HCT116 (cell line): Measurements from ENCODE around the gene SOCS7.

Source experiments
- EZH2 ChIP-seq: fragments of 200-600 bp; sonication (generic); IDR thresholded peaks from 2 replicates; pipeline ENCODE4 v1.6.1; 2017; ENCODE audit warnings: antibody characterized with exemption, mixed run types
- JUND ChIP-seq: IDR thresholded peaks from 2 replicates; pipeline ENCODE4 v1.6.1; 2012
- POLR2A ChIP-seq: IDR thresholded peaks from 2 replicates; pipeline ENCODE4 v1.7.0; 2011; ENCODE audit warnings: borderline replicate concordance; ENCODE audit not compliant: insufficient read depth, insufficient read length; ENCODE audit errors: extremely low read depth
- RAD21 ChIP-seq: IDR thresholded peaks from 2 replicates; pipeline ENCODE4 v1.6.1; 2012; ENCODE audit warnings: low read depth, mild to moderate bottlenecking
- TF ChIP-seq, protein P1 (sequence below), 3 experiments: fragments of 200-600 bp in 1 of 3; sonication (generic) in 1 of 3; IDR thresholded peaks in 2 of 3; conservative IDR thresholded peaks in 1 of 3; 2 replicates each; pipeline ENCODE4 v1.5.1; 2012 to 2017; ENCODE audit warnings: low read depth in 2 of 3, low read length in 2 of 3, antibody characterized with exemption in 1 of 3, borderline replicate concordance in 1 of 3, control low read depth in 1 of 3, mild to moderate bottlenecking in 1 of 3, mixed read lengths in 1 of 3, mixed run types in 1 of 3, moderate library complexity in 1 of 3; ENCODE audit not compliant: insufficient read depth in 1 of 3

- no peak for TF ChIP-seq RAD21
- no peak for TF ChIP-seq POLR2A
- TF ChIP-seq JUND = no peak
- TF ChIP-seq, protein P1, sequence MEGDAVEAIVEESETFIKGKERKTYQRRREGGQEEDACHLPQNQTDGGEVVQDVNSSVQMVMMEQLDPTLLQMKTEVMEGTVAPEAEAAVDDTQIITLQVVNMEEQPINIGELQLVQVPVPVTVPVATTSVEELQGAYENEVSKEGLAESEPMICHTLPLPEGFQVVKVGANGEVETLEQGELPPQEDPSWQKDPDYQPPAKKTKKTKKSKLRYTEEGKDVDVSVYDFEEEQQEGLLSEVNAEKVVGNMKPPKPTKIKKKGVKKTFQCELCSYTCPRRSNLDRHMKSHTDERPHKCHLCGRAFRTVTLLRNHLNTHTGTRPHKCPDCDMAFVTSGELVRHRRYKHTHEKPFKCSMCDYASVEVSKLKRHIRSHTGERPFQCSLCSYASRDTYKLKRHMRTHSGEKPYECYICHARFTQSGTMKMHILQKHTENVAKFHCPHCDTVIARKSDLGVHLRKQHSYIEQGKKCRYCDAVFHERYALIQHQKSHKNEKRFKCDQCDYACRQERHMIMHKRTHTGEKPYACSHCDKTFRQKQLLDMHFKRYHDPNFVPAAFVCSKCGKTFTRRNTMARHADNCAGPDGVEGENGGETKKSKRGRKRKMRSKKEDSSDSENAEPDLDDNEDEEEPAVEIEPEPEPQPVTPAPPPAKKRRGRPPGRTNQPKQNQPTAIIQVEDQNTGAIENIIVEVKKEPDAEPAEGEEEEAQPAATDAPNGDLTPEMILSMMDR (IDR thresholded peaks at IDR 0.05 in 2 of 3, conservative IDR thresholded peaks at IDR 0.05 in 1 of 3; ENCODE audit: borderline replicate concordance in 1 of 3, insufficient read depth in 1 of 3, low read depth in 2 of 3, low read length in 2 of 3) = no peak
- no peak for TF ChIP-seq EZH2
These were observed 68.9 kb downstream of the SOCS7 start for GRCh38 chr17:38420518-38420917.
